Astrocyte of the spinal cord (primary cell): ENCODE data around the gene DDX25.

Experiments used
- DNase-seq: peaks from one replicate; pipeline ENCODE4 v3.0.0; 2011; ENCODE audit warnings: low read depth, low spot score
- H3K4me3 ChIP-seq: 2 replicates; pipeline ENCODE4 v1.5.1; 2011; ENCODE audit warnings: low read depth, mild to moderate bottlenecking, low read length, moderate library complexity
- CTCF ChIP-seq: IDR thresholded peaks from 2 replicates; pipeline ENCODE4 v1.5.1; 2012; ENCODE audit warnings: low read depth, mild to moderate bottlenecking, low read length, inconsistent platforms
- in situ Hi-C: cut with HindIII; loops from 2 replicates; pipeline ENCODE4 v1.10.0; 2017; ENCODE audit warnings: low sequenced_read_pairs

DDX25 gene

GRCh38 chr11:125959511-125959910 lies 55.2 kb downstream of the DDX25 start:
- no peak for TF ChIP-seq CTCF
- in situ Hi-C loops: no loop called here
- H3K4me3 ChIP-seq: no peak overlapping the region
- no peak for DNase-seq

DNA sequence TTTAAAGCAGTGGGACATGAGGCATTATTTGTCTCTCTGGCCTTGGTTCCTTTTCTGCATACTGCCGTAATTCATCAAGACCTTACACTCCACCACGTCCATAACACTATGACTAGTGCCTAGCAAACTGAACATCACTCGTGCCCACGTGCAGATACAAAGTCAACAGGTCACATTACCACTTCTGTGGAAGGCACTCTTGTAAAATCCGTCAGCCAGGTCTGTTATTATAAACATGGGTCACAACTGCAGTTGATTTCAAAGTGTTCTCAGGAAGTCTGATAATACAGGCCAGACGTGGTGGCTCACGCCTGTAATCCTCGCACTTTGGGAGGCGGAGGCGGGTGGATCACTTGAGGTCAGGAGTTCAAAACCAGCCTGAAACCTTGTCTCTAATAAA lies 55.6 kb downstream of the DDX25 start:
- H3K4me3 ChIP-seq: no peak overlapping the region
- no peak for TF ChIP-seq CTCF
- in situ Hi-C loops: no loop called here
- no peak for DNase-seq

DNA sequence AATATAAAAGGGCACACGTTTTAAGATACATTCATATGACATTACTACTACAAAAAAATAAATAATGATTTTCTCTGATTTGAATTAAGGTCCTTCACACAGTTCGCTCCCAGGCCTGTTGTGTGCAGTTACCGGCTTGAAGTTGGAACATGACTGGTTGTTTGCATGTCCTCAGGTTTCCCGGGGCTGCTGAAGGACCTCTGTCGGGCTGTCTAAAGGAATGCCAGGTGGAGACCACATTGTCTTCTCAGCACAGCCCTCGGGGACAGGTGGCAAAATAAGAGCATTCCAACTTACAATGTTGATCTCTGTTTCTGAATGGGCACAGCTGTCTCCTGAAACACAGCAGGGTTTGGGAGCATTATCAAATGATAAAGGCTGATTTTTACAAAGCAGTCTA lies 56.5 kb downstream of the DDX25 start:
- in situ Hi-C loops: no loop called here
- no peak for DNase-seq
- no peak overlapping the region for H3K4me3 ChIP-seq
- TF ChIP-seq CTCF: no peak

DNA sequence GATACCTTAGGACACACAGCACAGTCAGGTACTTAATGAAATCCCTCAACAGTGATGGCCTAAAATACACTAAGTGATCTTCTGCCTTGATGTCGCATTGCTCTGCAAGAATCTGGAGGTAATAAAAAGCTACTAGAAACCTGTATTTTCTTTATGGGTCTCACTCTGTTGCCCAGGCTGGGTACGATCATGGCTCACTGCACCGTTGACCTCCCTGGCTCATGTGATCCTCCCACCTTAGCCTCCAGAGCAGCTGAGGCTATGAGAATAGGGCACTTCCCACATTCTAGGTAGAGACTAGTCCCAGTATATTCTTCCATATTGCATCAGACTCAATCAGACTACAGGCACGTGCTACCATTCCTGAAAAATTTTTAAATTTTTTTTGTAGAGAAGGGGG lies 63.2 kb downstream of the DDX25 start:
- in situ Hi-C loops: no loop called here
- no peak for TF ChIP-seq CTCF
- H3K4me3 ChIP-seq: no peak overlapping the region
- DNase-seq: no peak

DNA sequence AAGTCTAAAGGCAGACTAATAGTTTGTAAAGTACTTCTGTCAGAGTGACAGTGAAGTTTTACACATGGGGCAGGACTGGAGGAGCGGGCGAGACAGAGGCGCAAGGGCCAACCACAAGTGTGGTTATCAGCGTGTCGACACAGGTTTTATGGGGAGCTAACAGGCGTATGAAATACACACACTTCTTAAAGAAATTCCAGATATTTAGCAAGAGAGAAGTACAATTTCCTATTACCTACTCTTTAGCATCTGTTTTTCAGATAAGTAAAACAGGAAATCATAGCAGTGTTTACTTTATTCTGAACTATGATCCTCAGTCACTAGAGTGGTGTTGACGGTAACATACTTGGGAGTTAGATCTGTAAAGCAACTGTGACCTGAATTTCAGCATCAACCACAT lies 64.0 kb downstream of the DDX25 start:
- H3K4me3 ChIP-seq: no peak overlapping the region
- no peak for TF ChIP-seq CTCF
- in situ Hi-C loops: no loop called here
- DNase-seq: no peak

DNA sequence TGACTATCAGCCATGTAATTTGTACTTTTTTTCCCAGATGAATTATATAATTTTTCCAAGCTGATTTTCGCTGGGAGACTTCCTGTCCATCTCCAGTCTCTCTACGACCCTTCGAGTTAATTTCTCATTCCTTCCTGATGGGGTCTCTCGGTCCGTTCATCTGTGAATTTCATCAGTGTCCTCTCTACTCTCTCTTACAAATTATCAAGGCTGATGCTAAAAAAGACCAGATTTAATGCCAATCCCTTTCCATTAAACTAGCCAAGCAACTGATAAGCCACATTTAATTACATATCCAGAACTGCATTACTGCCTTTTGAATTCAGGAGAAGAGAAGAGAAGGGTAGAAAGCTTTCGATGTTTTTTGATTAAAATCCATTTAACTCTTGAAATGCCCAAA lies 67.3 kb downstream of the DDX25 start:
- in situ Hi-C loops: no loop called here
- no peak overlapping the region for H3K4me3 ChIP-seq
- no peak for TF ChIP-seq CTCF
- DNase-seq: no peak

- DNase-seq: no peak
- in situ Hi-C loops: no loop called here
- H3K4me3 ChIP-seq: no peak overlapping the region
- TF ChIP-seq CTCF: no peak
These were observed 70.0 kb downstream of the DDX25 start for GRCh38 chr11:125974284-125974683.
